Naive thymus-derived CD4-positive, alpha-beta T cell (primary cell): ENCODE data around the gene PARVA. TPM values are rescaled to one million over a fixed set of nuclear protein-coding genes. Genes with fewer than 3 reads are reported as not detected.
A peak's percentile ranks its signal among the peaks of the same experiment; 100 is the strongest.

Experiments
- ATAC-seq: fragments of 150-1000 bp; cut with Tn5 transposase; 2 replicates; pipeline ENCODE4 v1.10.0; 2021; ENCODE audit warnings: mild to moderate bottlenecking, moderate library complexity
- CTCF ChIA-PET: fragments of 350-600 bp; sonication (Branson Sonifier 250); formaldehyde crosslinking; loops from one replicate; lab custom pipeline; 2021; ENCODE audit warnings: antibody characterized with exemption; lab: Charles Lee
- POLR2A ChIA-PET: fragments of 350-600 bp; sonication (Branson Sonifier 250); formaldehyde crosslinking; loops from one replicate; lab custom pipeline; 2021; ENCODE audit warnings: antibody characterized with exemption, inconsistent platforms; lab: Charles Lee
- DNase-seq, 9 donors: peaks; one replicate each; pipeline versions ENCODE4 v3.0.0 to v3.0.0-alpha.2; 2020 to 2022; ENCODE audit warnings: mixed read lengths in 1 of 9
- H3K27ac ChIP-seq: one replicate; pipeline ENCODE4 v1.7.0; 2013; ENCODE audit warnings: mild to moderate bottlenecking, low read depth, low read length, moderate library complexity
- H3K27me3 ChIP-seq, 2 donors: one replicate each; pipeline ENCODE4 v1.7.0; 2013; ENCODE audit warnings: low read length in 2 of 2, mild to moderate bottlenecking in 2 of 2, moderate library complexity in 2 of 2; ENCODE audit not compliant: control insufficient read depth in 2 of 2, insufficient read depth in 2 of 2
- H3K36me3 ChIP-seq, 3 experiments: 1 replicate in 2 of 3; 2 replicates in 1 of 3; pipeline ENCODE4 v1.7.0; 2013; ENCODE audit warnings: low read length in 3 of 3, mild to moderate bottlenecking in 3 of 3, moderate library complexity in 1 of 3; ENCODE audit not compliant: insufficient read depth in 3 of 3, control insufficient read depth in 2 of 3
- H3K4me1 ChIP-seq, 2 donors: one replicate each; pipeline ENCODE4 v1.7.0; 2013; ENCODE audit warnings: low read length in 2 of 2, mild to moderate bottlenecking in 2 of 2, moderate library complexity in 1 of 2; ENCODE audit not compliant: control insufficient read depth in 2 of 2, insufficient read depth in 2 of 2
- H3K4me3 ChIP-seq: 2 replicates; pipeline ENCODE4 v1.7.0; 2013; ENCODE audit warnings: mild to moderate bottlenecking, low read length
- H3K9me3 ChIP-seq, 3 experiments: 1 replicate in 2 of 3; 2 replicates in 1 of 3; pipeline ENCODE4 v1.7.0; 2013; ENCODE audit warnings: low read length in 3 of 3; ENCODE audit not compliant: control insufficient read depth in 2 of 3
- H3K27ac Mint-ChIP-seq, 9 donors: one replicate each; pipeline ENCODE4 v1.8.0; 2020 to 2022; ENCODE audit warnings: mixed read lengths in 9 of 9, mild to moderate bottlenecking in 8 of 9, moderate library complexity in 5 of 9, inconsistent platforms in 2 of 9
- H3K27me3 Mint-ChIP-seq, 5 donors: one replicate each; pipeline ENCODE4 v1.8.0; 2021 to 2022; ENCODE audit warnings: mixed read lengths in 5 of 5, mild to moderate bottlenecking in 1 of 5
- H3K36me3 Mint-ChIP-seq, 5 donors: one replicate each; pipeline ENCODE4 v1.8.0; 2020 to 2022; ENCODE audit warnings: mixed read lengths in 5 of 5, mild to moderate bottlenecking in 3 of 5, inconsistent platforms in 1 of 5
- H3K4me1 Mint-ChIP-seq, 7 donors: one replicate each; pipeline ENCODE4 v1.8.0; 2020 to 2022; ENCODE audit warnings: mixed read lengths in 7 of 7, mild to moderate bottlenecking in 3 of 7, inconsistent platforms in 1 of 7
- H3K4me3 Mint-ChIP-seq, 10 donors: one replicate each; pipeline ENCODE4 v1.8.0; 2020 to 2022; ENCODE audit warnings: mild to moderate bottlenecking in 10 of 10, mixed read lengths in 10 of 10, moderate library complexity in 6 of 10, inconsistent platforms in 2 of 10
- H3K9me3 Mint-ChIP-seq, 11 donors: one replicate each; pipeline ENCODE4 v1.8.0; 2020 to 2022; ENCODE audit warnings: mixed read lengths in 11 of 11, mild to moderate bottlenecking in 4 of 11, inconsistent platforms in 1 of 11, moderate library complexity in 1 of 11
- intact Hi-C, 2 donors: fragments of 100-400 bp; cut with micrococcal nuclease; formaldehyde crosslinking; loops; one replicate each; pipeline ENCODE4 v1.15.1; 2023
- polyA plus RNA-seq, 2 donors: library from polyadenylated mRNA; unstranded; fragments of 300-500 nt; fragmentation: Illumina TruSeq; gene quantifications; one replicate each; pipeline ENCODE4 v1.2.3, GENCODE V29; 2021
- total RNA-seq, 6 experiments: library from RNA in 5 of 6; stranded (reverse) in 5 of 6; gene quantifications; 1 replicate in 5 of 6; 2 replicates in 1 of 6; pipeline ENCODE4 v1.2.3 and lab custom pipeline; 2021 to 2026

The PARVA gene, protein sequence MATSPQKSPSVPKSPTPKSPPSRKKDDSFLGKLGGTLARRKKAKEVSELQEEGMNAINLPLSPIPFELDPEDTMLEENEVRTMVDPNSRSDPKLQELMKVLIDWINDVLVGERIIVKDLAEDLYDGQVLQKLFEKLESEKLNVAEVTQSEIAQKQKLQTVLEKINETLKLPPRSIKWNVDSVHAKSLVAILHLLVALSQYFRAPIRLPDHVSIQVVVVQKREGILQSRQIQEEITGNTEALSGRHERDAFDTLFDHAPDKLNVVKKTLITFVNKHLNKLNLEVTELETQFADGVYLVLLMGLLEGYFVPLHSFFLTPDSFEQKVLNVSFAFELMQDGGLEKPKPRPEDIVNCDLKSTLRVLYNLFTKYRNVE
- total RNA-seq (under 1 TPM; 0.07 to 0.97 (median 0.73) TPM), polyA plus RNA-seq (under 1 TPM; 0.38 to 0.69 TPM), total RNA-seq (lab: John Stamatoyannopoulos, UW) (0.67 reads per million)

DNA sequence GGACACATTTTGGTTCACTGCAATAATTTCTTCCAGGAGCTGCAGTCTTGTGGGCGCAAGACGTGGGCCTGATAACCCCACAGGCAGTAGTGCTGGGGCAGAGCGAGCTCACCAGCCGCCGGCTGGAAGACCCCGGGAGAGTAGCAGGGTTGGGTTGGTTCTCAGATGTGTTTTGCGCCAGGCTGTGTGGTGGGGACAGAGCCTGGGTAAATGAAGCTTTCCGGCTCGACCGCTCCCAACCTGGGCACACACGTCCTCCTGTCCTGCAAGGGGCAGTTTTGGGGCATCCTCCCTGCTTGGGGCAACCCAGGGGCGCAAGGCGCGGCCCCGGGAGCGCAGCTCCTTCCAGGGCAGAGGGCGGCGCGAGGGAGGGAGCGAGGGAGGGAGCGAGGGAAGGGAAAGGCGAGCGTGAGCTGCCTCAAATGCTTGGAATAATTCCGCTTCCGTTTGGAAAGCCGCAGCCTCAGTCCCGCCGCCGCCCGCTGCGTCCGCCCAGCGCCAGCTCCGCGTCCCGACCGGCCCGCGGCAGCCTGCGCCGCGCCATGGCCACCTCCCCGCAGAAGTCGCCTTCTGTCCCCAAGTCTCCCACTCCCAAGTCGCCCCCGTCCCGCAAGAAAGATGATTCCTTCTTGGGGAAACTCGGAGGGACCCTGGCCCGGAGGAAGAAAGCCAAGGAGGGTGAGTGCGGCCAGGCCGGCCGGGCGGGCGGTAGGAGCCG is at the start of gene PARVA:
Gene PARVA (plus strand): TSS at position 466 of the 718 bp plus-strand sequence. CDS start 77 bp downstream, at position 543.
- Histone ChIP-seq H3K4me3 (peak within 1 kb of the TSS; percentile 17), H3K36me3 (no peaks in the 10 kb centered on the region), H3K27me3 (no peaks in the 10 kb centered on the region), H3K9me3 (no peaks in the 10 kb centered on the region), H3K27ac (no peak within 1 kb of the TSS), H3K4me1 (peaks cover 0 to 4% of the 10 kb centered on the region in 2 donors)
- peaks cover 24 to 72% (median 49%) of the 10 kb centered on the region in 5 donors for H3K27me3 Mint-ChIP-seq
- peak within 1 kb of the TSS; percentile 68 to 89 (median 84) for H3K4me3 Mint-ChIP-seq
- POLR2A ChIA-PET: interaction anchor here (0.7 to 3.9 kb wide), 5 partner anchors 11 to 46 kb away, joined by 4 to 37 read pairs (median 5); no protein-coding TSS in a partner anchor
- CTCF ChIA-PET: interaction anchor here (0.7 to 2.0 kb wide), 5 partner anchors 11 to 45 kb away, joined by 3 to 12 read pairs (median 5); no protein-coding TSS in a partner anchor
- peaks cover 6 to 19% (median 14%) of the 10 kb centered on the region in 7 donors for H3K4me1 Mint-ChIP-seq
- peak within 1 kb of the TSS in 7 of 9 donors; percentile 25 to 82 (median 65) for H3K27ac Mint-ChIP-seq
- ATAC-seq (no peak), DNase-seq (peak in 3 of 9 donors; percentile 10 to 25 (median 16))
- H3K36me3 Mint-ChIP-seq: peaks cover 0 to 4% (median 0%) of the 10 kb centered on the region in 5 donors
- peaks cover 0 to 12% (median 3%) of the 10 kb centered on the region in 11 donors for H3K9me3 Mint-ChIP-seq
- intact Hi-C loops: loop anchor here in 1 of 2 donors (5.0 kb wide), 1 partner anchor 45 kb away; no protein-coding TSS in a partner anchor

DNA sequence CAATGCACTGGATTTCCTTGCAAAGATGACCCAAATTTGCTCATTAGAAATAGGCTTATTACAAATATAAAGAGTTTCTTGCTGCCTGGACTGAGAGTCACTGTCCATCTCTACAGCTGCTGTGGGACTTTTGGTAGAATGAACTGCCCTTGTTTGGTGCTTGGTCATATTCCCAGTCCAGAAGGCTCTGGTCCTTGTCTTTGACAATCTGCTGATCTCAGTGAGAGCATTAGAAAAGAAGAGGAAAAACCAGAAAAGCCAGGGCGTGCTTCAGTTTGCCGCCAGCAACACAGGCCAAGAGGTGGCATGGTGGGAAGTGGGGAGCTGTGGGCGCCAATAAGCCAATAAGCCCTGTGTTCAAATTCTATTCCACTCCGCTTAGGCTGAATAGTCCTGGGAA is 48.2 kb upstream of the PARVA start:
- Histone ChIP-seq H3K4me3 (no peak overlapping the region), H3K27me3 (no peaks in the 10 kb centered on the region), H3K27ac (no peak overlapping the region), H3K4me1 (no peaks in the 10 kb centered on the region), H3K9me3 (no peaks in the 10 kb centered on the region), H3K36me3 (no peaks in the 10 kb centered on the region)
- DNase-seq (no peak), ATAC-seq (no peak)
- intact Hi-C loops: no loop called here
- POLR2A ChIA-PET: no interaction called here
- H3K36me3 Mint-ChIP-seq: peaks cover 0 to 4% (median 0%) of the 10 kb centered on the region in 5 donors
- H3K9me3 Mint-ChIP-seq: peaks cover 0 to 2% (median 0%) of the 10 kb centered on the region in 11 donors
- H3K27me3 Mint-ChIP-seq: no peaks in the 10 kb centered on the region
- CTCF ChIA-PET: interaction anchor here (0.8 to 4.1 kb wide), 4 partner anchors 40 to 560 kb away, joined by 3 to 114 read pairs (median 10); no protein-coding TSS in a partner anchor
- no peak overlapping the region for H3K27ac Mint-ChIP-seq
- no peak overlapping the region for H3K4me3 Mint-ChIP-seq
- peaks cover 0 to 12% (median 4%) of the 10 kb centered on the region in 7 donors for H3K4me1 Mint-ChIP-seq

DNA sequence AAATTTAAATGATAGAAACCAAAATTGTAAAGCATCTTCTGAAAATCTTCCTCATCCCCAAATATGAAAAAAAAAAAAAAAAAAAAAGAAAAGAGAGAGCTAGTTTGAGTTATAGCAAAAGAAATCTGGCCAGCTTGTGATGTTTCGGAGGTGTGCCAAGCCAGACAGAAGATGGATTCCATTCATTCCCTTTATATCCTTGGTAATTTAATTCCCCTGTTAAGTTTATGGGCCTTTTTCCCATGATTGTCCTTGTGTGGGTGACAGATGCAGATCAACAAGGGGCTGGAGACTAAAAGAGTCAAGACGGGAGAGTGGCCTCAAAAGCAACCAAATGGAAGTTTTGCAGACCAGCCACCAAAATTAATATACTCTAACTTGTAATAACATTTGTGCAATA is 47.6 kb upstream of the PARVA start:
- POLR2A ChIA-PET: no interaction called here

DNA sequence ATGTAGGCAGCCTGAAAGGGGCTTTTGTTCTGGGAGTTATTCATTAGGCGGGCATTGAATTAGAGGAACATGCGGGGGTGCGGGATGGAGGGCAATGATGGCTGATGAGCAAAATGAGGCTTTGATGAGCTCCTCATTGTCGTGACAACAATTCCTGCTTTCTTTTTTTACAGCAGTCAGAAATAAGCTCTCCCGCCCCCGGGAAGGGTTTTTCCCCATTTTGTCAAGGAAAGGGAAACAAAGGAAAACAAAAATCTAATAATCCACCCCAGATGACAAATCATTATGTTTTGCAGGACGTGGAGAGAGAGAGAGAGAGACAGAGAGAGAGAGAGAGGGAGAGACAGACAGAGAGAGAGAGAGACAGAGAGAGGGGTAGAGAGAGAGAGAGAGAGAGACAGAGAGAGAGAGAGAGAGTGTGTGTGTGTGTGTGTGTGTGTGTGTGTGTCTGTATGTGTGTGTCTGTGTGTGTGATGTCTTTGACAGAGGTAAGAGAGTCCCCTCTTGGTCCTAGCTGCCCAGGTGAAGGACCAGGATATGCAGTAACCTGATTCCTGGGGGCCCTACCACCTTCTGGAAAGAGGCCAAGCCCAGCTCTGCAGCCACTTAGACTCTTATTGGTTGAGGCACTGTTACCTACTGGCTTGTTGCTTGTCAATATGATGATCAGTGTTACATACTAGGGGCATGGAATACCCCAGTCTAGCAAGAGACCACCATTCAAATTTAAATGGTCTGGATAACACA is 46.7 kb upstream of the PARVA start:
- peak overlapping the region in 1 of 9 donors; percentile 70 for H3K27ac Mint-ChIP-seq
- intact Hi-C loops: loop anchor here (1.0 to 10.0 kb wide), 15 partner anchors 36 to 1014 kb away; partner anchors contain the start of genes PARVA (in 1 of the 2) and TEAD1 (in 1 of the 2)
- no peaks in the 10 kb centered on the region for H3K36me3 ChIP-seq
- ATAC-seq (no peak), DNase-seq (no peak)
- CTCF ChIA-PET: interaction anchor here (0.5 to 4.1 kb wide), 22 partner anchors 13 to 1415 kb away, joined by 3 to 114 read pairs (median 4); partner anchors contain the start of gene PARVA
- H3K4me3 Mint-ChIP-seq: no peak overlapping the region
- H3K4me1 ChIP-seq: no peaks in the 10 kb centered on the region
- H3K27me3 ChIP-seq: no peaks in the 10 kb centered on the region
- no peaks in the 10 kb centered on the region for H3K9me3 ChIP-seq
- H3K36me3 Mint-ChIP-seq: peaks cover 0 to 2% (median 0%) of the 10 kb centered on the region in 5 donors
- no peak overlapping the region for H3K27ac ChIP-seq
- peaks cover 0 to 2% (median 0%) of the 10 kb centered on the region in 11 donors for H3K9me3 Mint-ChIP-seq
- no peak overlapping the region for H3K4me3 ChIP-seq
- no peaks in the 10 kb centered on the region for H3K27me3 Mint-ChIP-seq
- POLR2A ChIA-PET: interaction anchor here (1.2 to 1.6 kb wide), 2 partner anchors 46 to 558 kb away, joined by 3 to 4 read pairs; partner anchors contain the start of gene PARVA
- peaks cover 0 to 12% (median 4%) of the 10 kb centered on the region in 7 donors for H3K4me1 Mint-ChIP-seq

More for the DNA sequence above, 47.6 kb upstream of the PARVA start:
- Mint-ChIP-seq H3K27ac (no peak overlapping the region), H3K9me3 (peaks cover 0 to 2% (median 0%) of the 10 kb centered on the region in 11 donors), H3K36me3 (peaks cover 0 to 4% (median 0%) of the 10 kb centered on the region in 5 donors), H3K4me1 (peaks cover 0 to 12% (median 4%) of the 10 kb centered on the region in 7 donors), H3K27me3 (no peaks in the 10 kb centered on the region), H3K4me3 (no peak overlapping the region)
- Histone ChIP-seq H3K9me3 (no peaks in the 10 kb centered on the region), H3K4me1 (no peaks in the 10 kb centered on the region), H3K27ac (no peak overlapping the region), H3K27me3 (no peaks in the 10 kb centered on the region), H3K36me3 (no peaks in the 10 kb centered on the region), H3K4me3 (no peak overlapping the region)
- no peak for ATAC-seq
- DNase-seq: no peak
- CTCF ChIA-PET: interaction anchor here (0.6 to 4.1 kb wide), 7 partner anchors 14 to 559 kb away, joined by 3 to 114 read pairs (median 4); no protein-coding TSS in a partner anchor
- intact Hi-C loops: loop anchor here (2.0 to 10.0 kb wide), 7 partner anchors 48 to 1015 kb away; partner anchors contain the start of genes PARVA (in 1 of the 2) and TEAD1 (in 1 of the 2)

DNA sequence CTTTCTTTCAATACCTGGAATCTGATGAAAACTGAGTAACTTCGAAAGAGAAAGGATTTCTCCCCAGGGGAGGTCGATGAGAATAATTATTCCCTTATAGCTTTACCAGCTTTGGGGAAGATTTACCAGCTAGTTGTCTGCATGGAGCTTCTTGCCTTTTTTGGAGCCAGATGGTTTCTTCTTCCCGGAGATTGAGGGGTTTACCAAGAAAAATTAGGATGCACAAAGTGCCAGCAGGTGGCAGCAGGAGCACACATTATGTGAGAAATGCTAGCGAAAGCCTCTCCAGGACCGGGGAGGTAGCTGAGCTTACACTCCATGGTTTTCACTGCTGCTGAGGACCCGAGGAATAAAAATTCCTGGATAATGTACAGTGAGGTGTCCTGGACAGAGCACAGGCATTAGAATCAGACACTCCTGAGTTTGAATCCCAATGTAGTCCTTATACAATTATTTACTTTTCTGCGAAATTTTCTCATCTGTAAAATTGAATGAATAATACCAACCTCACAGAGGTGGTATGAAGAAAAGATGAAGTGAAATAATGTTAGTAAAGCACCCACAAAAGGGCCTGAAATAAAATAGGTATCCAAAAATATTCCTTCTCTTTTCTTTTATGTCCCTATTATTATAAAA is 46.0 kb upstream of the PARVA start:
- Mint-ChIP-seq H3K4me3 (no peak overlapping the region), H3K36me3 (no peaks in the 10 kb centered on the region), H3K27ac (no peak overlapping the region), H3K4me1 (peaks cover 0 to 12% (median 4%) of the 10 kb centered on the region in 7 donors), H3K27me3 (peaks cover 0 to 4% (median 0%) of the 10 kb centered on the region in 5 donors), H3K9me3 (peaks cover 0 to 6% (median 0%) of the 10 kb centered on the region in 11 donors)
- peak; percentile 44 to 74 (median 67) for DNase-seq
- H3K27ac ChIP-seq: no peak overlapping the region
- POLR2A ChIA-PET: interaction anchor here (1.2 to 1.6 kb wide), 3 partner anchors 35 to 557 kb away, joined by 3 to 4 read pairs (median 3); partner anchors contain the start of gene PARVA
- no peaks in the 10 kb centered on the region for H3K27me3 ChIP-seq
- H3K9me3 ChIP-seq: no peaks in the 10 kb centered on the region
- intact Hi-C loops: loop anchor here (1.0 to 10.0 kb wide), 15 partner anchors 35 to 1013 kb away; partner anchors contain the start of genes PARVA (in 1 of the 2) and TEAD1 (in 1 of the 2)
- CTCF ChIA-PET: interaction anchor here (0.6 to 4.1 kb wide), 22 partner anchors 8 to 571 kb away, joined by 3 to 114 read pairs (median 4); partner anchors contain the start of gene PARVA
- ATAC-seq: peak; percentile 63
- H3K4me1 ChIP-seq: no peaks in the 10 kb centered on the region
- H3K36me3 ChIP-seq: no peaks in the 10 kb centered on the region
- H3K4me3 ChIP-seq: no peak overlapping the region
